GM12801 (cell line): Measurements from ENCODE around the gene TNFSF12.

Experiments used
- TF ChIP-seq, protein P1 (sequence below): IDR thresholded peaks from one replicate; pipeline ENCODE4 v1.5.1; 2011; ENCODE audit warnings: control low read depth; ENCODE audit not compliant: insufficient read length; ENCODE audit errors: extremely low read depth

Gene TNFSF12

DNA sequence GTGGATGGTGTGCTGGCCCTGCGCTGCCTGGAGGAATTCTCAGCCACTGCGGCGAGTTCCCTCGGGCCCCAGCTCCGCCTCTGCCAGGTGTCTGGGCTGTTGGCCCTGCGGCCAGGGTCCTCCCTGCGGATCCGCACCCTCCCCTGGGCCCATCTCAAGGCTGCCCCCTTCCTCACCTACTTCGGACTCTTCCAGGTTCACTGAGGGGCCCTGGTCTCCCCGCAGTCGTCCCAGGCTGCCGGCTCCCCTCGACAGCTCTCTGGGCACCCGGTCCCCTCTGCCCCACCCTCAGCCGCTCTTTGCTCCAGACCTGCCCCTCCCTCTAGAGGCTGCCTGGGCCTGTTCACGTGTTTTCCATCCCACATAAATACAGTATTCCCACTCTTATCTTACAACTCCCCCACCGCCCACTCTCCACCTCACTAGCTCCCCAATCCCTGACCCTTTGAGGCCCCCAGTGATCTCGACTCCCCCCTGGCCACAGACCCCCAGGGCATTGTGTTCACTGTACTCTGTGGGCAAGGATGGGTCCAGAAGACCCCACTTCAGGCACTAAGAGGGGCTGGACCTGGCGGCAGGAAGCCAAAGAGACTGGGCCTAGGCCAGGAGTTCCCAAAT is 8.4 kb downstream of the TNFSF12 start:
- TF ChIP-seq, protein P1, sequence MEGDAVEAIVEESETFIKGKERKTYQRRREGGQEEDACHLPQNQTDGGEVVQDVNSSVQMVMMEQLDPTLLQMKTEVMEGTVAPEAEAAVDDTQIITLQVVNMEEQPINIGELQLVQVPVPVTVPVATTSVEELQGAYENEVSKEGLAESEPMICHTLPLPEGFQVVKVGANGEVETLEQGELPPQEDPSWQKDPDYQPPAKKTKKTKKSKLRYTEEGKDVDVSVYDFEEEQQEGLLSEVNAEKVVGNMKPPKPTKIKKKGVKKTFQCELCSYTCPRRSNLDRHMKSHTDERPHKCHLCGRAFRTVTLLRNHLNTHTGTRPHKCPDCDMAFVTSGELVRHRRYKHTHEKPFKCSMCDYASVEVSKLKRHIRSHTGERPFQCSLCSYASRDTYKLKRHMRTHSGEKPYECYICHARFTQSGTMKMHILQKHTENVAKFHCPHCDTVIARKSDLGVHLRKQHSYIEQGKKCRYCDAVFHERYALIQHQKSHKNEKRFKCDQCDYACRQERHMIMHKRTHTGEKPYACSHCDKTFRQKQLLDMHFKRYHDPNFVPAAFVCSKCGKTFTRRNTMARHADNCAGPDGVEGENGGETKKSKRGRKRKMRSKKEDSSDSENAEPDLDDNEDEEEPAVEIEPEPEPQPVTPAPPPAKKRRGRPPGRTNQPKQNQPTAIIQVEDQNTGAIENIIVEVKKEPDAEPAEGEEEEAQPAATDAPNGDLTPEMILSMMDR = no peak

DNA sequence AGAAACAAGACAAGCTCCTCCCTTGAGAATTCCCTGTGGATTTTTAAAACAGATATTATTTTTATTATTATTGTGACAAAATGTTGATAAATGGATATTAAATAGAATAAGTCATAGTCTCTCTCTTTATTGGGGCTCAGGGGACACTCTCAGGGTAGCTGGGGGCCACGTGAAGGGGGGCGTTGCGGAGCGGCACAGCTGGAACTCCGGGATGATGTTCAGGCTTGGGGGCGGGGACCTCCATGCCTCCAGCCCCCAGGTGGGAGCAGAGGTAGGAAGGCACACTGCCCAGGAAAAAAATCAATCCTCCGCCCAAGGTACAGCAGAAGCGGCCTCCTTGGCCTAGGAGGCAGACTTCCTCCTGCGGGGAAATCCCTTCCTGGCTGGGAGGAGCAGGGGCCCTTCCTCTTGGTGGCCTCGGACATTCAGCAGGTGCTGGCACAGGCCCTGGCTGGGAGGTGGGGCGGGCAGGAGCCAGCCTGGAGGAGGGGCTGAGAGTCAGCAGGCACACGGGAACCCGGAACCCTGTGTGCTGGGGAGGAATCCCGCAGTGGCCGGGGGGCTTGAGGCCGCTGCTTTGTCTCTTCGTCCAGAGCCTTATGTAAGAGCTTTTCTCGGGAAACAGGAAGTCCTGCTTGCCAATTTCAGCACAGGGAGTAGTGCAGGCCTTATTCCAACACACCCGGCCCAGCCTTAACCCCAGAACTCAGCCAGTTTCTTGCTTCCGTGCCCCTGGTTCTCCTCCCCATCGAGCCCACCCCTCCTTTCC is 9.1 kb downstream of the TNFSF12 start:
- TF ChIP-seq, protein P1 = no peak

DNA sequence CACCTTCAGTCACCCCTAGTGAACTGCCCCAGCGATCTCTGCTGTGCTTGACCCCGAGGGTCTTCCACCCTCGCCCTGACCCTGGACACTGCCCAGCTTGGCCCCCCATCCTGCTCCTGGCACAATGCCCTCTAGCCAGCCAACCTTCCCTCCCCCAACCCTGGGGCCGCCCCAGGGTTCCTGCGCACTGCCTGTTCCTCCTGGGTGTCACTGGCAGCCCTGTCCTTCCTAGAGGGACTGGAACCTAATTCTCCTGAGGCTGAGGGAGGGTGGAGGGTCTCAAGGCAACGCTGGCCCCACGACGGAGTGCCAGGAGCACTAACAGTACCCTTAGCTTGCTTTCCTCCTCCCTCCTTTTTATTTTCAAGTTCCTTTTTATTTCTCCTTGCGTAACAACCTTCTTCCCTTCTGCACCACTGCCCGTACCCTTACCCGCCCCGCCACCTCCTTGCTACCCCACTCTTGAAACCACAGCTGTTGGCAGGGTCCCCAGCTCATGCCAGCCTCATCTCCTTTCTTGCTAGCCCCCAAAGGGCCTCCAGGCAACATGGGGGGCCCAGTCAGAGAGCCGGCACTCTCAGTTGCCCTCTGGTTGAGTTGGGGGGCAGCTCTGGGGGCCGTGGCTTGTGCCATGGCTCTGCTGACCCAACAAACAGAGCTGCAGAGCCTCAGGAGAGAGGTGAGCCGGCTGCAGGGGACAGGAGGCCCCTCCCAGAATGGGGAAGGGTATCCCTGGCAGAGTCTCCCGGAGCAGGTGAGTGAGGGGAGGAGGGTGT is 9.9 kb downstream of the TNFSF12 start, which contains the start of gene TNFSF13:
Gene TNFSF13, plus strand, starts transcription at position 207 of the 776 bp plus-strand sequence. Its CDS starts 290 bp downstream, at position 497.
- TF ChIP-seq, protein P1 = no peak

DNA sequence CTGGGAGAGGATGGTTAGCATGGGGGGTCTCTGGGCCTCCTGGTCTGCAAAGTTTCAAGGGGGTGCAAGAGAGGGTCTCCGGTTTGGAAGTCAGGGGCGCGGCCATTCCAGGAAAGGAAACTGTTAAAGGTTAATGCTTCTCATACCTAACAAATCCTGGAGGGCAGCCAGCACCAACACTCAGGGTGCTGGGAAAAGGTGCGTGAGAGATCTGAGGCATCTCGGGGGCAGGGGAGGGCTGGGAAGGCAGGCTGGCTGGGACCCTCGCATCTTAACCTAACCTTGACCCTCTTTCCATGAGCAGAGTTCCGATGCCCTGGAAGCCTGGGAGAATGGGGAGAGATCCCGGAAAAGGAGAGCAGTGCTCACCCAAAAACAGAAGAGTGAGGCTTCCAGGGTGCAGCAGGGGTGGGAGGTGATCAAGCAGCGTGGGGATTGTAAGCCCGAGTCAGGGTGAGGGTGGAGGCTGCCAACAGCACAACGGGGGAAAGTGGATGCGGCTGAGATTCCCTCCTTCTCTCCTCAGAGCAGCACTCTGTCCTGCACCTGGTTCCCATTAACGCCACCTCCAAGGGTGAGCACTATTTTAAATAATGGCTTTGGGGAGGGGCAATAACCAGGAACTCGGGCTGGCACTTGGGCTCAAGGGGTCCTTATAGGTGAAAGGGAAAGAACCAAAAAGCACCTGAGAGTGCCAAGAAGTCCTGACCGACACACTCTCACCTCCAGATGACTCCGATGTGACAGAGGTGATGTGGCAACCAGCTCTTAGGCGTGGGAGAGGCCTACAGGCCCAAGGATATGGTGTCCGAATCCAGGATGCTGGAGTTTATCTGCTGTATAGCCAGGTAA is 10.7 kb downstream of the TNFSF12 start:
- TF ChIP-seq, protein P1 = no peak

DNA sequence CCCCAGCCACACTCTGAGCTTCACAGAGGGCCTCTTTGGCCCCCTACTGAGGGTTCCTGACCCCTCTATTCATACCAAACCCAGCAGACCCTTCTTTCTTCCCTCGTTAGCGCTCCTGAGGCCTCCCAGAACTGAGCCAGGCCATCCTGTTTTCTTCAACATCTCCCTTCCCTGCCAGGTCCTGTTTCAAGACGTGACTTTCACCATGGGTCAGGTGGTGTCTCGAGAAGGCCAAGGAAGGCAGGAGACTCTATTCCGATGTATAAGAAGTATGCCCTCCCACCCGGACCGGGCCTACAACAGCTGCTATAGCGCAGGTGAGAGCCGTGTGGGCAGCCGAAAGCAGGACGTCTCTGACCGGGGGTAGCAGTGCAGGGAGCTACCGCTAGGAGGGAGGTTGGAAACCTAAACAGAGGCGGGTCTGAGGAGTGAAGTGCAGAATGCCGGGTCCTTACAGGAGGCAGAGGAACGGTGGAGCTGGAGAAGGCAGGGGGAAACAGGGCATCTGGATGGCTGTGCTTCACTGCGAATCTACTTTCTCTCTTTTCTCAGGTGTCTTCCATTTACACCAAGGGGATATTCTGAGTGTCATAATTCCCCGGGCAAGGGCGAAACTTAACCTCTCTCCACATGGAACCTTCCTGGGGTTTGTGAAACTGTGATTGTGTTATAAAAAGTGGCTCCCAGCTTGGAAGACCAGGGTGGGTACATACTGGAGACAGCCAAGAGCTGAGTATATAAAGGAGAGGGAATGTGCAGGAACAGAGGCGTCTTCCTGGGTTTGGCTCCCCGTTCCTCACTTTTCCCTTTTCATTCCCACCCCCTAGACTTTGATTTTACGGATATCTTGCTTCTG is 11.5 kb downstream of the TNFSF12 start:
- TF ChIP-seq, protein P1 = no peak

DNA sequence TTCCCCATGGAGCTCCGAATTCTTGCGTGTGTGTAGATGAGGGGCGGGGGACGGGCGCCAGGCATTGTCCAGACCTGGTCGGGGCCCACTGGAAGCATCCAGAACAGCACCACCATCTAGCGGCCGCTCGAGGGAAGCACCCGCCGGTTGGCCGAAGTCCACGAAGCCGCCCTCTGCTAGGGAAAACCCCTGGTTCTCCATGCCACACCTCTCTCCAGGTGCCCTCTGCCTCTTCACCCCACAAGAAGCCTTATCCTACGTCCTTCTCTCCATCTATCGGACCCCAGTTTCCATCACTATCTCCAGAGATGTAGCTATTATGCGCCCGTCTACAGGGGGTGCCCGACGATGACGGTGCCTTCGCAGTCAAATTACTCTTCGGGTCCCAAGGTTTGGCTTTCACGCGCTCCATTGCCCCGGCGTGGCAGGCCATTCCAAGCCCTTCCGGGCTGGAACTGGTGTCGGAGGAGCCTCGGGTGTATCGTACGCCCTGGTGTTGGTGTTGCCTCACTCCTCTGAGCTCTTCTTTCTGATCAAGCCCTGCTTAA is 12.2 kb downstream of the TNFSF12 start:
- TF ChIP-seq, protein P1 = no peak
